Activated T-helper 1 cell treated with Interleukin-2 at 50 U/mL for 16 hours (primary cell): ENCODE results near the gene ZNF497.
"Not testable (repeated sequence)": the region's sequence is repeated elsewhere in the genome, so short reads cannot be mapped to it uniquely, and the experiment has no call there.

ENCODE experiments used
- DNase-seq: peaks from one replicate; pipeline ENCODE4 v3.0.0-alpha.2; 2020; ENCODE audit warnings: low read depth

The ZNF497 gene

DNA sequence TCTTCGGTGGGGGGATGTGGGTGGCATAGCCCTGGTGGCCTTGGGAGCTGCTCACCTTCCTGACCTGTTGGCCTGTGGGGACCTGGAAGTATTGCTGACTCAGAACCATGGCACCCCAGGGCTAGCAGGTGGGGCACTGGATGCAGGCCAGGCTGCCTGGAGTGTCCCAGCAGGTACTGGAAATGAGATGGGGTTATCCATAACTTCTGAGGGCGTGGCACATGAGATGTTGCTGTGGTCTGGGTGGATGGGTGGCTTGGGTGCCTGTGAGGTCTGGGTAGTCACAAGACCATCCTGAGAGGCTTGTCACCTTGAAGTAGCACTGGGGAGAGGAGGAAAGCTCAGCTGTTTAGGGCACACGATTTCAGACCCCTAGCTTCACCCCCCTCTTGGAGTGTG lies 32.3 kb upstream of the ZNF497 start:
- no peak for DNase-seq

DNA sequence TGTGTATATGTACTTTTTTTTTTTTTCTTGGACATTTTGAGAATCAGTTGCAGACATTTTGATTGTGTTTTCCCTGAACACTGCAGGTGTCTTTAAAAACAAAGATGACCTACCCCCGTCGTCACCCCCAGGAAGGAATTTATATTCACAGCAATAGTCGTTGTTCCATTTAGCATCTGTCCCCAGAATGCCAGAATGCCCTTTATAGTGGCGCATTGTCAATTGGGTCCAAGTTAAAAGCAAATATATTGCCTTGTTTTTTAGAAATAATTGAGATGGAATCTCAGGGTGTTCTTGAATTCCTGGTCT lies 31.1 kb upstream of the ZNF497 start:
- no peak for DNase-seq

DNA sequence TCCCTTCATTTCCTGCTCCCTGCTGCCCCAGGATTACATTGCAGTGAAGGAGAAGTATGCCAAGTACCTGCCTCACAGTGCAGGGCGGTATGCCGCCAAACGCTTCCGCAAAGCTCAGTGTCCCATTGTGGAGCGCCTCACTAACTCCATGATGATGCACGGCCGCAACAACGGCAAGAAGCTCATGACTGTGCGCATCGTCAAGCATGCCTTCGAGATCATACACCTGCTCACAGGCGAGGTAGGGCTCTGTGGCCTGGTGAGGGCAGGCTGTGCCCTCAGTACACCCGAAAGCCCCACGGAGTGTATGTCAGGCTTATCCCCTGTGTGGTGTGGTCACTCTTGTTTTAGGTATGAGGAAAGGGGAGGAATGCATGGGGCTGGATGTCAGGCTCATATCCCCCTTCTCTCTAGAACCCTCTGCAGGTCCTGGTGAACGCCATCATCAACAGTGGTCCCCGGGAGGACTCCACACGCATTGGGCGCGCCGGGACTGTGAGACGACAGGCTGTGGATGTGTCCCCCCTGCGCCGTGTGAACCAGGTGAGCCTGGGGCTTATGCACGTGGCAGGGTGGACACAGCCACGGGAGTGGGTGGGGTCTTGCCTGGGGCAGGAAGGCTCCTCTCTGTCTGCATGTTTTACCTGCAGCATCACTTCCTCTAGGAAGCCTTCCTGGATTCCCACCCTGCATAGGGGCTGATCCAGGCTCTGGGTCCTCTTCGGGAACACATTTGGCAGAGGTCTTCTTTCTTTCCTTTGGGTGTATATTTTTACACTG lies 30.6 kb upstream of the ZNF497 start:
- no peak for DNase-seq

DNA sequence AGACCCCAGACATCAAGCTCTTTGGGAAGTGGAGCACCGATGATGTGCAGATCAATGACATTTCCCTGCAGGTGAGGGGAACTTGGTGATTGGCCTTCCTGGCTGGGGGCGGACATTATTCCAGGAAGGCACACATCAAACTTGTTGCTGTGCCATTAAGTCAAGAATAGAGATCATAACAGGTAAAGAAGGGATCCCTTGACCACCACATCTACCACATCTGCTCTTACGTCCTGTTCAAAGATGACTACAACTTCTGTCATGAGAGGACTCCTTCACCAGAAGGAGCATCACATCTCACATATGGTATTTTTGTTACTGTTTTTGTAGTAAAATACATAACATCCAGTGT lies 25.6 kb upstream of the ZNF497 start:
- DNase-seq, result no peak

DNA sequence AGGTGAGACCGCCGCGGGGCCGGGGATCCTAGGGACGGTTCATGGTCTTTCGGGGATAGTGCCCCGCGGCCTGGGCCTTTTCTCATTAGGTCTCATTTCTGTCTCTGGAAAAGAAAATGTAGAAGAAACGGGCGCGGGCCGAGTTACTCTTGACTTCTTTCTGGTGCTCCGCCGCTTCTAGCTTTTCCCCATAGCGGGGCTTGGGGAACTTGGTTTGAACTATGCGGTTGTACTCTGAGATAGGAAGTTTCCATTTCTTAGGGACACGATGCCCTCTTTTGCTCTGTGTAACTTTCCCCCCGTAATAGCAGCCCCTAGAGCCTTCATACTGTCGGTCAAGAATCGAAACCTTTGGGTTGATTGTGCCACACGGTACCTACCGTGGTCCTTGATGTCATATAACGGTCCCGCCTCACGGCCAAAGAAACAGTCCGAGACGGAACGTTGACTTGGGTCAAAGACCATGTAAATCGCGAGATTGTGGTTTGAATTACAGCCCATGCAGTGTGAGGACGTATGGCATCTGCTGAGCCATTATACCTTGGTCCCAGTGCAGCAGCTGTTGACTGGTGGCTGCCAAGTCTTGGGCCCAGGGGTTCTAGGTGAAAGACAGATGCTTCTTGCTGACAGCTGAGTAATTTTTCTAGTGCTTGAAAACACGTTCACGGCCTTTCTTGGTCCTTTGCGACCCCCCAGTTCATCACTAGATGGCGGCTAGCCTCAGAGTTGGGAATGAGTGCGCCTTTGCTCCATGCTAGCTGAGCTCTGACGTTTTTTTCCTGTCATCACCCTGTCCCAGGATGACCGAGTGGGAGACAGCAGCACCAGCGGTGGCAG lies 25.0 kb upstream of the ZNF497 start:
- DNase-seq, result no peak

DNA sequence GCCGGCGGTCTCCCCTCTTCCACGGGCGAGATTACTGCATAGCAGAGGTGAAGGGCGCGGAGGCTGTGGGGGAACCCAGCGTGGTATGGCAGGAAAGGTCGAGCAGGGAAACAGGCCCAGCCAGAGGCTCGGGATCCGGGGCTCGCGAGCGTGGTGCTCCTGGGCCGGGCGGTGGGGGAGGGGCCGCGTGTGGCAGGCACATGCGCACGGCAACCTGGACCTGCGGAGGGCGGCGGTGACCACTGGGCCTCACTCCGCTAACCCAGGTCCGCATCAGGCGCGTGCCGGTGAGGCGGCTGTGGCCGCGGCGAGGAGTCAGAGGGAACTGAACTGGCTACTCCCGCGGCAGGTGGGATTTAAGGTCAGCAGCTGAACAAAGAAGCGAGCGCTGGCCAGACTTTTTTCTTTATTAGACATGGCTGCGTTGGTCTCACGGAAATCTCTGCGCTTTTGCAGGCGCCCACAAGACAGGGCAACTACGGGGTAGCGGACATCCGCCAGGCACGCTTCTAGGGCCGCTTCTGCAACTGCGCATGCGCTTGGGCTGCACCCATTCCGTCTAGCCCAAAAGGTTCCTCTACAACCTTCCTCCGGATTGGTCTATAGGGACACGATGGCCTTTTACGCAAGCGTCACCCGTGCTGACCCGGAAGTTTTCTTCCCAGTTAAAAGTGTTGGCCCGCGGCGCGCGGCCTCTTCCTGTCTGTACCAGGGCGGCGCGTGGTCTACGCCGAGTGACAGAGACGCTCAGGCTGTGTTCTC lies 24.2 kb upstream of the ZNF497 start, which contains the start of gene RPS5:
RPS5 (plus strand) TSS at position 694 of the 762 bp plus-strand sequence. CDS start 869 bp downstream, outside the sequence.
- DNase-seq, result peak; percentile 92

DNA sequence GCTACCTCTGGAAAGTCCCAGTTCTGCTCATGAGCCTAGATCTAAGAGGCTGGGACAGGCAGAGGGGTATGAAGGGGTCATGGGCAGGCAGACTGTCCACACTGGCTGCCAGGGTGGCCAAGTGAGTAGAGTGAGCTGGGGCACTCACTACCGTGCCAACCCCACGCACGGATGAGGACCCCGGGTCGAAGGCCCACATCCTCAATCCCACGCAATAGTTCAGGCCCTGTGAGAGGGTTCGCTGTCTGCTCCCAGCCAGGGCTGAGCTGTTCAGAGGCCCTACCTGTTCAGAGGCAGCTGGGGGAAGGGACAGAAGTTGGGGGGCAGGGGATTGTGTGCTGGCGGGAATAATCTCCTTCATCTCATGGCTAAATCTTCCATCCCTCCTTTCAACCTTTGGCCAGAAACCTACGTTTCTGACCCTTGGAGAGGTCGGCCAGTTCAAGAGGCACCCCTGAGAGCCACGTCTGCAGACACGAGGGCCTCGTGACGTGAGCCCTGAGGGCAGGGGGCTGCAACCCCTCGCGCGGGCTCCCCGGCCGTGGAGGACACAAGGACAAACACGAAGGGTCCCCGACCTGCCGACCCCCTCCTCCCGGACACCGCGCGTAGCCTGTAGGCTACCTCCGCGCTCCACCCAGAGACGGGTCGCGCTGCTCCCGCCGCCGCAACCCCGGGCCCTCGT lies 23.5 kb upstream of the ZNF497 start:
- no peak for DNase-seq

DNA sequence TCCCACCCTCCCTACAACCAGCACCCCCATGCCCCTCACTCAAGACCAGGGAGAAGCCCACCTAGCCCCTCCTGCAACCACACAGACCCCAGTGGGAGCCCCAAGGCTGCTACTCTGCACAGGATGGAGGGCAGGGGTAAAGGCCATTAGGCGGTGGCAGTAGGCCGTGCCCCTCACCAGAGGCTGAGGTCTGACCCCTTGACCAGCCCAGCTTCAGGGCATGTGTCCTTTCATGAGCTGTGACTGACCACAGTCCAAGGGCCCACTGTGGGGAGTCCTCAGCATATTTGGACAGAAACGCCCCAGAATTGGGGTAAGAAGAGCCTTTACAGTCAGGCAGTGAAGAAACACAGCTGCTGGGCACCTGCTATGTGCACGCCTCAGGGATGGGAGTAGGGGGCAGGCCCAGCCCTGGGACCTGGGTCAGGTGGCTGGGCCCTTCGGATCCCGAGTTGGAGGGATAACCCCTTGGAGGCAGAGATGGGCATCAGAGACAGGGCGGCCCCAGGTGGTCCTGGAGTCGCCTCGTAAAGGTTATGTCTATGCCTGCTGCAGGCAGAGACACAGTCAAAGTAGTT lies 22.9 kb upstream of the ZNF497 start:
- DNase-seq, result no peak

DNA sequence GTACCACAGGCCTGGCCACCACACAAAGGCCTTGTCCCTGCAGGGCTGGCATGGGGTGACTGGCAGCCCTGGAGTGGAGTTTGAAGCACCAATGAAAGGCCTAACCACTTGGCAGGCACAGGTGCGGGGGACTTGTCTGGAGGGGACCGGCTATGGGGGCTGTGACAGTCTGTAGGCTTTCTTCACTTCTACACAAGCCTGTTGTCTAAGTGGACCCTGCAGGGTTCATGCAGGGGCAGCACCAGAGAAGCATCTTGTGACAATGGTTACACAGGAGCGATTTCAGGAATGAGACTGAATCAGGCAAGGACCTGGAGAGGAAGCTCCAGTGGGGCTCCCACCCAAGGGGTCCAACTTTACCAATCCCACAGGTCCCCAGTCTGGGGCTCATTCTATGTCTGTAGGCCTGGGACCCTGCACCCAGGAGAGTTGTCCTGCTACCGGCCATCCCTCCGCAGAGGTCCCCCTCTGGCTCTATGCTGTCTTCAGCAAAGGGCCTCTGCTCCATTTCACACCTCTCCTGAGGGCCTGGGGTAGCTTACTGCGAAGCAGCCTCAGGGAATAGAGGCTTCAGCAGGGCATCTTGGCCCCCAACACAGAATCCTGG lies 20.5 kb upstream of the ZNF497 start:
- no peak for DNase-seq

DNA sequence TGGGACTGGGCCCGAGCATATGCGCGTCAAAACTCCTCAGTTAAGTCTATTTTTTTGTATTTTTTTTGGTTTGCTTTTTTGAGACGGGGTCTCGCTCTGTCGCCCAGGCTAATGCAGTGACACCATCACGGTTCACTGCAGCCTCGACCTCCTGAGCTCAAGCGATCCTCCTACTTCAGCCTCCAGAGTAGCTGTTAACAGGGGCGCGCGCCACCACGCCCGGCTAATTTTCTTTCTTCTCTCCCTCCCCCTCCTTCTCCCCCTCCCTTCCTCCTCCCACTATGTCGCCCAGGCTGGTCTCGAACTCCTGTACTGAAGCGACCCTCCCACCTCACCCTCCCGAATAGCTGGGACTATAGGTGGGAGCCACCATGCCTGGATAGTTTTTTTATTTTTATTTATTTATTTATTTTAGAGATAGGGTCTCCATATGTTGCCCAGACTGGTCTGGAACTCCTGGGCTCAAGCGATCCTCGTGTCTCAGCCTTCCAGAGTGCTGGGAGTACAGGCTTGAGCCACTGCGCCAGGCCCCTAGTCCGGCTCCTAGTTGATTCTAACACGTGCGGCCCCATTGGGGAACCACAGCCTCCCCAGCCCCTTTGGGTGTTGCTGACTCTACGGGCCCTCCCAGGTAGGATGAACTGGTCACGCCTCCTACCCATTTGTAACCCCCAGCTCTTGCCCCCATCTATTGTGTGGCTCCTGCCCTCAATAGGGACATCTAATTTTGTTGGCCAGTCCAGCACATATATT lies 19.1 kb upstream of the ZNF497 start:
- no peak for DNase-seq

DNA sequence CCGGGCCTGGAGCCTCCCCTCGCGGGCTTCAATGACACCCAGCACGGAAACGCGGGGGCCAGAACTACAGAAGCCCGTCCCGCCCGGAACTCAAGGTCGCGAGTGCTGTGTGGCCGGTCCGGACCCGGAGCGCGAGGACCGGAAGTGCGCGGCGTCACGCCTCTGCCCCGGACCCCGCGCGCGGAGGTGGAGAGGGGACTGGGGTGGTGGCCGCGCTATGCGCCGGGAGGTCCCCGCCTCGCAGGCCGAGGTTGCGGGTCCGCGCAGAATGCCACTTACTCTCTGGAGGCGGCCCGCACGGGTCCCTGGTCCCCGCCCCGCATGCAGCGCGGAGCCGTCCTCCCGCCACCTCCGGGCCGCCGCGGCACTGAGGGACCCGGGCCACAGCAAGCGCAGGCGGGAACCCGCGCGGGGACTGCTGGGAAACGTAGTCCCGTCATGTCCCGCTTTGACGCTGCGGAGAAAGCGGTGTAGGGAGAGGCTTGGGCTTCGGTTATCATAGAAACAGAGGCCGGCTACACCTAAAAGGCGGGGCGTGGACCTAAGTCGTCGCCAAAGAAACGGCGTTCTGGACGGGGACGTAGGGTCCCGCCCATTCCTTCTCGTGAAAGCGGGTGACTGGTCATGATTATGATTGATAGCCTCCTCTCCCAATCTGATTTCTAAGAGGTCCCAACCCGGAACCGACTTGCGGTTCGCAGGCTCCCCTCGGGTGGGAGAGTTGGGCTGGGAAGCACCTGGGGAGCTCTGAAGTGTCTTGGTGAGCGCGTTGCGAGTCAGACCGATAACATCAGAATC lies 18.3 kb upstream of the ZNF497 start, which contains the start of gene ZNF837:
ZNF837 (minus strand) TSS at position 369 of the 798 bp plus-strand sequence. CDS start 11,698 bp downstream, outside the sequence.
- DNase-seq, result peak; percentile 93

DNA sequence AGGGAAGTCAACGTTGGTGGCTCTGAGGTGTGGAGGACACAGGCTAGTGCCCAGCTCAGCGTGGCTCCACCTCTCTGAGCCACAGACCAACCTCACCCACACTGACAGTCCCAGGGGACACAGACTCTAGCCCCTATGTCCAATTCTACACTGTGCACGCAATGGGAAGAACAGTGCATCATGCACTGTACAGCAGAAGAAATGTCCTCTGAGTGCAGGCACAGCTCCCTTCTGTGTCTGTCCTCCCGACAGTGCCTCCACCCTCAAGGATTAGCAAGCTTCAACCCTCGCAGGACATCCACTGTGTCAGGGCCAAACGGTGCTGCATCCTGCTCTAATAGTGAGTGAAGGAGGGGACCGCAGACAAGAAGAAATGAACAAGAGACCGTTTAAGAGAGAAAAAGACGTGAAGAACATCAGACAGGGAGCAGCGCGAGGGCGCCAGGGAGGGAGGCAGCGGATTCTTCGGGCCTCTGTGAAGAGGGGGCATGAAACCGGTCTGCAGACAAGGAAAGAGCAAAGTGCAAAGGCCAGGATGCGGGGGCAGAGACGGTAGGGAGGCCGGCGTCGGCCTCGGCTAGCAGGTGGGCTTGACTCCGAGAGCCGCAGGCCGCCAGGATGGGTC lies 17.6 kb upstream of the ZNF497 start:
- DNase-seq, result no peak

DNA sequence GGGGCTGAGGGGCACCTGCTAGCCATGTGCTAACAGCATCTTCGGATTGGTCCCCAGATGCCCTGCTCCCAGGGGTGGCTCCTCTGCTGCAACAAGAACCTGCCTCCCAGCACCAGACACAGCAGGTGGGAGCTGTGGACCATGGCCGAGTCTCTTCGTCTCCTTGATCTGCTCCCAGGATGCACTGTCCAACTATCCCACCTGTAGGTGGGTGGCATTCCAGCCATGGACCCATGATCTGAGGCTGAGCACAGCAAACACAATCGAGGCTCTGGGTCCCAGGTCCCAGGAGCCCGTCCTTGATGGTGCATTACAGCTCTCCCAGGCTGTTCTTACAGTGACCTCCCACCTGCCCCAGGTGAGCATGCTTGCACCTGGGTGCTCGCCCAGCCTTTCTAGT lies 16.7 kb upstream of the ZNF497 start:
- no peak for DNase-seq

DNA sequence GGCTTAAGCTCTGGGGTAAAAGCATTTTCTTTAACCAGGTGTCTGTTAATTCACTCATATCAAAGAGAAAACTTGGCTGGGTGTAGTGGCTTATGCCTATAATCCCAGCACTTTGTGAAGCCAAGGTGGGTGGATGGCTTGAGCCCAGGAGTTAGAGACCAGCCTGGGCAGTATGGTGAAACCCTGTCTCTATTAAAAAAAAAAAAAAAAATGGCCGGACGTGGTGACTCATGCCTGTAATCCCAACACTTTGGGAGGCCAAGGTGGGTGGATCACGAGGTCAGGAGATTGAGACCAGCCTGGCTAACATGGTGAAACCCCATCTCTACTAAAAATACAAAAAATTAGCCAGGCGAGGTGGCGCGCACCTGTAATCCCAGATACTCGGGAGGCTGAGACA lies 14.2 kb upstream of the ZNF497 start:
- not testable (repeated sequence) for DNase-seq

DNA sequence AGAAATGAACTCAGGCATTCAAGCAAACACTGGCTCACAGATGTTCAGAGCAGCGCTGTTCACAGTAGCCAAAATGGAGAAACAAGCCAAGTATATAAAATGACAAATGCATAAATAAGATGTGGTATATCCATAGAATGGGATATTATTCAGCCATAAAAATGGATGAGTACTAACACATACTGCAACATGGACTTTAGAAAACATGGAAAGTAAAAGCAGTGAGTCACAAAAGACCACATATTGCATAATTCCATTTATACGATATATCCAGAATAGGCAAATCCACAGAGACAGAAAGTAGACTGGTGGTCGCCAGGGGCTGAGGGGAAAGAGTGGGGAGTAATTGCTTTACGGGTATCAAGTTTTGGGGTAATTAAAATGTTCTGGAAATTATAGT lies 11.6 kb upstream of the ZNF497 start:
- DNase-seq, result no peak

DNA sequence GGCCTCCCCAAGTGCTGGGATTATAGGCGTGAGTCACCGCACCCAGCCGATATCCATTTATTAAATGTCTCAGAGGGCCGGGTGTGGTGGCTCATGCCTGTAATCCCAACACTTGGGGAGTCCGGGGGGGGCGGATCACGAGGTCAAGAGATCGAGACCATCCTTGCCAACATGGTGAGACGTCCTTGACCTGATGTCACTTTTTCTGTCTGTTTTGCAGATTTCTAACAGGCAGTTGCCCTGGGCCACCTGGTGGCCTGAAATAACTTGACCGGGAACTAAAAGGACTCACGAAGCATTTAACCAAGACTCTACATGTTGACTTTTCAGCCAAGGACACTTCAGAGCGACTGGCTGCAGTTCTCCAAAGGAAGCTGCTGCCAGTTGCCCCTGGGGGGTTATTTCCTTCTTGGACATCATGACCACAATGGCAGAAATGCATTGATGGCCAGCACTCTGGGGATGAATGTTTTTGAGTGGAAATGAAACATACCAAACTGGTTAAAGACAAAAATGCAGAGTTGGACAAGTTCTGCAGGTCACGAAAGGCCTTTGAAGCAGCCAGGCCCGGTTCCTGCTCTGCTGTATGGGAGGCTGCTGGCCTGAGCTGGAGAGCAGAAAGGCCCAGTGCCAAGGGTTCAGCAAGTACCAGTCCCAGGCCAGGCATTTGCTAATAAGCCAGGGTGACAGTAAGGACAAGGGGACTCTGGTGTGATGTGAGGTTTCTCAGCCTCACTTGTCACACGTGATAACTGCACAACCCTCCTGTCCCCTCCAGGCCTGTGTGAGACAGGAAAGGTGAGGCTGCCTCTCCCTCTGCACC lies 10.0 kb upstream of the ZNF497 start:
- no peak for DNase-seq

DNA sequence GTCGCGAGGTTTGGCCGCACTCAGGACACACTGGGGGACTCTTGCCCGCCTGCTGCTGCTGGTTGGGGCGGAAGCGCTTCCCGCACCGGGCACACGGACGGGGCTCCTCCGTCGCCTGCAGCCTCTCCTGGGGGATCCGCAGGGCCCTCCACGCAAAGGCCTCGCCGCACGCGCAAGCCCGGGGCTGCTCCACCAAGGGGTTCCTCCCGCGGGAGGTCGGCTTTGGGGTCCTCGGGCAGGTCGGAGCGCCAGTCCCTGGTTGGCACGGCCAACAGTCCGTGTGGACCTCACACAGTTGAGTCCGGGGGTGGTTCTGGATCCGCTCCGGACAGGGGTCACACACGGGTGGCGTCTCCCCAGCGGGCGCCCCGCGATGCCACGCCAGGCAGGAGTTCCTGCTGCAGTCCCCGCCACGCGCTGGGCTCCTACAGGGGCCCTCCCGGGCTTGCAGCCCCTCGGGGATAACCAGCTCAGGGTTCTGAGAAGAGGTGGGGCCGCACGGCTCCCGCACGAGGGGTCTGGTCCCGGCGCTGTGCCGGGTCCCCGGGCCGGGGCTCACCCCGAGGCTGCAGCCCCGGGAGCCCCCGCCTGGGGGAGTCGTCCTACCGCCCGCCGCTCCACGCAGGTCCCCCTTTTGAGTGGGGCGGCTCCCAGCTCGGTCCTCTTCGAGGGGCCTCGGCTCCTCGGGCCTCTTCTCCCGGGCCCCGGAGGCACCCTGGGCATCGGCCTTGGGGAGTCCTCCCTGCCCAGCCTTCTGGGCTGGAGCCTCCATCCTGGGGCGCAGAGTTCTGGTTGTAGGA lies 6.2 kb upstream of the ZNF497 start:
- DNase-seq, result no peak
